ENCODE data around the gene SYNE3.

The SYNE3 gene

DNA sequence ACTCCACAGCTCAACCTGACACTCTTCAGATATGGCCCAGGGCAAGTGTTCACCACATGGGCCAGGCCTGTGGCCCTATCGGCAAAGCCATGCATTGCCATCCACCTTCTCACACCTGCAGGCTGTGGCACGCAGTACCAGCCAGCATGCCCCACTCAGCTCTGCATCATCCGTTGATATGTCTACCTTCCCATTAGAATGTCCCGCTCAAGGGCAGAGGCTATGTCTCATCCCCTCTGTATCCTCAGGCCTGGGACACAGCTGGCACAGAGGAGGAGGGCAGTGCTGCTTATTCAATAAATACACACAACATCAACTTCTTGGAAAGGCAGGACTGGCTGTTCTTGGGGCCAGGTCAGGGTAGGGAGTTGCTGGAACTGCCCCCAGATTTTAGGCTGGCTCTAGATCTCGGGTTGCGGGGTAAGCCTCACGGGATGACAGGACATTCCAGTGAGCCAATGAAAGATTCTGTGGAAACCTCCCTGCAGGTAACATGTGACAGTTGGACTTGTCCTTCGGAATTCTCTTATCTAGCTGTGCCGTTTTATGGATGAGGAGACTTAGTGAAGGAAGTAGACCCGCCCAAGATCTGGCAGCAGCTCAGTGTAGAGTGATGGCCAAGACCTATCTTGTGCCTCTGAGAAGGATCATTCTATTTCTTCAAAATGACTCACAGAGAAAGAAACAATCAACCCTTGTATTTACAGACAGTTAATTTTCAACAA is 25.6 kb downstream of the SYNE3 start:
- Histone ChIP-seq H3K79me2 (ENCODE audit: insufficient read depth, low read length) (no peaks in the 10 kb centered on the region), H4K20me1 (ENCODE audit: insufficient read depth, low read length) (no peaks in the 10 kb centered on the region), H3K9me2 (ENCODE audit: low read depth, low read length) (no peaks in the 10 kb centered on the region), H3K27me3 (ENCODE audit: insufficient read depth, low read length) (no peaks in the 10 kb centered on the region), H3K9me3 (ENCODE audit: low read length) (no peaks in the 10 kb centered on the region), H3K4me1 (ENCODE audit: insufficient read depth, low read length, severe bottlenecking) (peaks cover 61% of the 10 kb centered on the region), H3K4me3 (ENCODE audit: low read depth, low read length, poor library complexity, severe bottlenecking) (no peak overlapping the region), H3K36me3 (ENCODE audit: insufficient read depth, low read length) (no peaks in the 10 kb centered on the region), H3K9ac (ENCODE audit: low read length) (no peak overlapping the region), H2AFZ (ENCODE audit: low read length) (no peak overlapping the region), H3F3A (ENCODE audit: insufficient read depth, low read length) (no peaks in the 10 kb centered on the region), H3K27ac (ENCODE audit: low read depth, low read length, poor library complexity, severe bottlenecking) (no peak overlapping the region), H3K4me2 (ENCODE audit: low read length) (no peak overlapping the region)
- TF ChIP-seq EZH2 (IDR thresholded peaks at IDR 0.05; ENCODE audit: borderline replicate concordance, low read length): no peak
- no peak for TF ChIP-seq CTCF (IDR thresholded peaks at IDR 0.05; ENCODE audit: low read length)

DNA sequence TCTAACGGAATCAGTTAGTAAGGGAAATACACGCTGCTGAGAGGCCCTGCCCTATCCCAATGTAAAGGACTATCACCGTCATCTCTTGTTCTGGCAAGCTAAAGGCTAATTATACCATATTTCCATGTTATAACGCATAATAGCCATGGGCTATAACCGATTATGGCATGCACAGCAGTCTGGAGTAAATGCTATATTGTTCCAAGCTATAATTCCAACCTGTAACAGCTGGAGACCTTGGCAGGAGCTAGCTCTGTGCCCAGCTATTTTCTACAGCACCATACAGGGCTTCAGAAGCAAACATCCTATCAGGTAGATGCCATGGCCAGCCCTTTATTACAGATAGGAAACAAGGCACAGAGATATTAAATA is 26.3 kb downstream of the SYNE3 start:
- Histone ChIP-seq H2AFZ (ENCODE audit: low read length) (no peak overlapping the region), H3K4me1 (ENCODE audit: insufficient read depth, low read length, severe bottlenecking) (peaks cover 61% of the 10 kb centered on the region), H3F3A (ENCODE audit: insufficient read depth, low read length) (no peaks in the 10 kb centered on the region), H3K4me2 (ENCODE audit: low read length) (no peak overlapping the region), H3K36me3 (ENCODE audit: insufficient read depth, low read length) (no peaks in the 10 kb centered on the region), H3K9ac (ENCODE audit: low read length) (no peak overlapping the region; the same call in 1 of the 2 replicates), H4K20me1 (ENCODE audit: insufficient read depth, low read length) (no peaks in the 10 kb centered on the region), H3K27me3 (ENCODE audit: insufficient read depth, low read length) (no peaks in the 10 kb centered on the region), H3K27ac (ENCODE audit: low read depth, low read length, poor library complexity, severe bottlenecking) (no peak overlapping the region), H3K4me3 (ENCODE audit: low read depth, low read length, poor library complexity, severe bottlenecking) (no peak overlapping the region), H3K79me2 (ENCODE audit: insufficient read depth, low read length) (no peaks in the 10 kb centered on the region), H3K9me2 (ENCODE audit: low read depth, low read length) (no peaks in the 10 kb centered on the region), H3K9me3 (ENCODE audit: low read length) (no peaks in the 10 kb centered on the region)
- TF ChIP-seq EZH2 (IDR thresholded peaks at IDR 0.05; ENCODE audit: borderline replicate concordance, low read length) (no peak), CTCF (IDR thresholded peaks at IDR 0.05; ENCODE audit: low read length) (no peak)

DNA sequence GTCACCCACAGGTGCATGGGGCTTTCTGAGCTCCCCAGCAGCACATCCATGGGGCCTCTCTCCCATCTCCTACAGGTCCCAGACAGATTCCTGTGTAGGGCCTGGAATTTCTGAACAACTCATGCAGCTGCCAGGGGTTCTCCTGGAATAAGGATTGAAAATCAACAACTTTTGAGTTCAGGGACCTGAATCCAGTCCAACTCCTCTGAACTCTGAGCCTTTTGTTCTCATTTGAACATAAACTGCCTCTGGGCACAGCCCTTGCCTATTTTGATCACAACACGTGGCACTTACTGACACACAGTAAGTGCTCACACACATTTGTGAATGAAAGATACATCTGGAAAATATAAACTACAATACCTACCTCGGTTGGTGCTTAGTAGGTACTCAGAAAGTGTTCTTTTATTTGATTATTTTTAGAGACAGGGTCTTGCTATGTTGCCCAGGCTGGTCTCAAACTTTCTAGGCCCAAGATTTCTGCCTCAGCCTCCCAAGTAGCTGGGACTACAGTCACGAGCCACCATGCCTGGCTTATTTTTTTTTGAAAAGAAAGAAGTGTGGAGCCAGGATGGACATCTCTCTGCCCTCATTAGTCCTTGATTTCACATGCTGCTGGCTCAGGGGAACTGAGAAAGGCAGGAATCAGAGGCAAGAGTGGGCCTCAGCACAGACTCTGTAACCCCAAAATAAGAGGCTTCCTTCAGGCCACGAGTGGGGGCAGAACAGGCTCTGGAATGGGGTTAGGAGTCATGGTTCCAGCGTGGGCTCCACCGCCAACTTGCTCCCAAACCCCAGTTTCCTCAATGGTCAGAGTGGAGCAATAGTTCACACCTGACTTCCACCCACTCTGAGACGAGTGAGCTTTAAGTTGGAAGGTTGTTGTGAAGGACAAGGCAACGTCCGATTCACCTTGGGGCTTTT is 27.0 kb downstream of the SYNE3 start:
- H3K27ac ChIP-seq (ENCODE audit: low read depth, low read length, poor library complexity, severe bottlenecking): peak overlapping the region; percentile 48

More for the DNA sequence above, 27.0 kb downstream of the SYNE3 start:
- H4K20me1 ChIP-seq (ENCODE audit: insufficient read depth, low read length): no peaks in the 10 kb centered on the region
- TF ChIP-seq EZH2 (IDR thresholded peaks at IDR 0.05; ENCODE audit: borderline replicate concordance, low read length) (no peak), CTCF (IDR thresholded peaks at IDR 0.05; ENCODE audit: low read length) (no peak)
- no peak overlapping the region for H3K4me2 ChIP-seq (ENCODE audit: low read length)
- H2AFZ ChIP-seq (ENCODE audit: low read length): no peak overlapping the region
- no peaks in the 10 kb centered on the region for H3K27me3 ChIP-seq (ENCODE audit: insufficient read depth, low read length)
- H3K36me3 ChIP-seq (ENCODE audit: insufficient read depth, low read length): no peaks in the 10 kb centered on the region
- H3K79me2 ChIP-seq (ENCODE audit: insufficient read depth, low read length): no peaks in the 10 kb centered on the region
- H3K9me2 ChIP-seq (ENCODE audit: low read depth, low read length): no peaks in the 10 kb centered on the region
- no peaks in the 10 kb centered on the region for H3K9me3 ChIP-seq (ENCODE audit: low read length)
- no peaks in the 10 kb centered on the region for H3F3A ChIP-seq (ENCODE audit: insufficient read depth, low read length)
- no peak overlapping the region; the same call in 1 of the 2 replicates for H3K9ac ChIP-seq (ENCODE audit: low read length)
- H3K4me1 ChIP-seq (ENCODE audit: insufficient read depth, low read length, severe bottlenecking): peaks cover 61% of the 10 kb centered on the region
- H3K4me3 ChIP-seq (ENCODE audit: low read depth, low read length, poor library complexity, severe bottlenecking): no peak overlapping the region

Data from OCI-LY1 (cell line).